Transverse colon (tissue), 4 donors: Measurements from ENCODE around the gene ASZ1. TPM values are rescaled to one million over a fixed set of nuclear protein-coding genes. Genes with fewer than 3 reads are reported as not detected.

ENCODE experiments used
- DNase-seq: peaks from one replicate; pipeline ENCODE4 v3.0.0-alpha.2; 2019
- H3K27ac ChIP-seq, 4 donors: fragments of 200-600 bp; sonication (generic); 2 replicates each; pipeline ENCODE4 v1.5.1; 2016 to 2018; ENCODE audit warnings: inconsistent platforms in 4 of 4
- H3K27me3 ChIP-seq: fragments of 200-600 bp; sonication (generic); 2 replicates; pipeline ENCODE4 v1.5.1; 2017; ENCODE audit warnings: inconsistent platforms
- H3K36me3 ChIP-seq, 4 donors: fragments of 200-600 bp; sonication (generic); 2 replicates each; pipeline ENCODE4 v1.5.1; 2017 to 2019; ENCODE audit warnings: inconsistent platforms in 4 of 4
- H3K4me1 ChIP-seq, 4 donors: fragments of 200-600 bp; sonication (generic); 2 replicates each; pipeline ENCODE4 v1.5.1; 2017 to 2020; ENCODE audit warnings: inconsistent platforms in 4 of 4
- H3K4me3 ChIP-seq, 4 donors: fragments of 200-600 bp; sonication (generic); 1 replicate in 1 of 4; 2 replicates in 3 of 4; pipeline versions ENCODE4 v1.5.1 to v1.6.1; 2017 to 2019; ENCODE audit warnings: inconsistent platforms in 4 of 4
- H3K9me3 ChIP-seq, 2 donors: fragments of 200-600 bp; sonication (generic); 2 replicates each; pipeline ENCODE4 v1.5.1; 2017 to 2019; ENCODE audit warnings: inconsistent platforms in 2 of 2
- CTCF ChIP-seq, 5 experiments: fragments of 200-600 bp in 3 of 5; fragments of 450-650 bp in 2 of 5; sonication (generic) in 3 of 5; IDR thresholded peaks; 1 replicate in 2 of 5; 2 replicates in 3 of 5; pipeline ENCODE4 v1.5.1; 2016 to 2017; ENCODE audit warnings: antibody characterized with exemption in 5 of 5, inconsistent platforms in 3 of 5, mild to moderate bottlenecking in 2 of 5, moderate library complexity in 1 of 5
- EP300 ChIP-seq: sonication (generic); formaldehyde crosslinking; IDR thresholded peaks from one replicate; pipeline ENCODE4 v1.6.1; 2017; ENCODE audit warnings: antibody characterized with exemption, low read depth
- POLR2A ChIP-seq: fragments of 450-650 bp; IDR thresholded peaks from one replicate; pipeline ENCODE4 v1.6.1; 2016; ENCODE audit warnings: antibody characterized with exemption, mild to moderate bottlenecking, moderate library complexity
- POLR2AphosphoS5 ChIP-seq, 3 donors: sonication (generic); formaldehyde crosslinking; IDR thresholded peaks; one replicate each; pipeline ENCODE4 v1.6.1; 2016; ENCODE audit warnings: antibody characterized with exemption in 3 of 3
- WGBS, 2 donors: methylation state at CpG; one replicate each; pipeline ENCODE4 v1.1.5; 2018; ENCODE audit warnings: low coverage in 1 of 2; 5-methylcytosine and 5-hydroxymethylcytosine counted together
- in situ Hi-C, 4 donors: fragments of 200-750 bp; cut with MboI; loops; one replicate each; pipeline versions ENCODE4 v1.15.0 to v1.15.1; 2017; ENCODE audit warnings: low sequenced_read_pairs in 3 of 4, low pct_ligation_motif_present in 1 of 4, low pct_unique_long_range_greater_than_20kb in 1 of 4
- intact Hi-C: fragments of 100-400 bp; cut with DNase I; formaldehyde crosslinking; loops from one replicate; pipeline ENCODE4 v1.15.1; 2023; ENCODE audit warnings: low total_unique reads
- total RNA-seq, 4 donors: library from RNA; depleted of rRNA; stranded (reverse); fragments of >200 nt; gene quantifications; one replicate each; pipeline ENCODE4 v1.1.0, GENCODE V29; 2016

ASZ1 gene
- total RNA-seq, 4 donors from 2014 or later: not detected

- no peak for DNase-seq
- in situ Hi-C loops: no loop called here
- no peaks in the 10 kb centered on the region for H3K9me3 ChIP-seq
- TF ChIP-seq EP300 (no peak), POLR2A (no peak), CTCF (IDR thresholded peaks at IDR 0.05) (no peak), POLR2AphosphoS5 (IDR thresholded peaks at IDR 0.05) (no peak)
- H3K4me1 ChIP-seq: peaks cover 0 to 22% (median 15%) of the 10 kb centered on the region in 4 donors
- intact Hi-C loops: no loop called here
- no peaks in the 10 kb centered on the region for H3K36me3 ChIP-seq
- H3K27ac ChIP-seq: no peak within 1 kb of the TSS
- peaks cover 60% of the 10 kb centered on the region for H3K27me3 ChIP-seq
- peak within 1 kb of the TSS in 2 of 4 donors; percentile 22 to 38 for H3K4me3 ChIP-seq
- 8% methylated on average over 41 of the region's 60 CpGs; no CpG with 5 or more reads in 1 of the 2 donors for WGBS, 2 donors
Observed at GRCh38 chr7:117322741-117323304, 104.5 kb downstream of the ASZ1 start, which contains the start of gene WNT2. Gene WNT2 (minus strand): TSS chr7:117323058. CDS start chr7:117322989, 69 bp downstream.

GRCh38 chr7:117320523-117320922 lies 106.8 kb downstream of the ASZ1 start:
- H3K27ac ChIP-seq: no peak overlapping the region
- in situ Hi-C loops: no loop called here
- 73 to 89% methylated on average over 2 to 10 of the region's 10 CpGs for WGBS, 2 donors
- TF ChIP-seq POLR2A (no peak), CTCF (IDR thresholded peaks at IDR 0.05) (no peak), EP300 (no peak), POLR2AphosphoS5 (IDR thresholded peaks at IDR 0.05) (no peak)
- intact Hi-C loops: no loop called here
- H3K4me3 ChIP-seq: no peak overlapping the region
- H3K27me3 ChIP-seq: peaks cover 57% of the 10 kb centered on the region
- H3K36me3 ChIP-seq: no peaks in the 10 kb centered on the region
- no peak for DNase-seq
- H3K4me1 ChIP-seq: peaks cover 0 to 22% (median 15%) of the 10 kb centered on the region in 4 donors
- H3K9me3 ChIP-seq: no peaks in the 10 kb centered on the region

- Histone ChIP-seq H3K9me3 (no peaks in the 10 kb centered on the region), H3K4me1 (peaks cover 0 to 16% (median 13%) of the 10 kb centered on the region in 4 donors), H3K27ac (no peak overlapping the region), H3K4me3 (no peak overlapping the region), H3K36me3 (no peaks in the 10 kb centered on the region), H3K27me3 (peaks cover 44% of the 10 kb centered on the region)
- intact Hi-C loops (no loop called here), in situ Hi-C loops (no loop called here)
- 88 to 91% methylated on average over 3 of the region's 3 CpGs for WGBS, 2 donors
- no peak for DNase-seq
- TF ChIP-seq POLR2A (no peak), EP300 (no peak), CTCF (IDR thresholded peaks at IDR 0.05) (no peak)
Observed at GRCh38 chr7:117319181-117319580, 108.1 kb downstream of the ASZ1 start.

- H3K27ac ChIP-seq: no peak overlapping the region
- peaks cover 7% of the 10 kb centered on the region for H3K27me3 ChIP-seq
- TF ChIP-seq EP300: no peak
- no peak for TF ChIP-seq POLR2AphosphoS5 (IDR thresholded peaks at IDR 0.05)
- TF ChIP-seq POLR2A: no peak
- TF ChIP-seq CTCF (IDR thresholded peaks at IDR 0.05): no peak
- no peaks in the 10 kb centered on the region for H3K4me1 ChIP-seq
- in situ Hi-C loops: no loop called here
- H3K36me3 ChIP-seq: no peaks in the 10 kb centered on the region
- no peaks in the 10 kb centered on the region for H3K9me3 ChIP-seq
- no peak overlapping the region for H3K4me3 ChIP-seq
- intact Hi-C loops: no loop called here
- DNase-seq: no peak
Observed at GRCh38 chr7:117313582-117313981, 113.7 kb downstream of the ASZ1 start.

Other genes with a start within 250 kb of the ASZ1 start
- gene WNT2, start 104.4 kb downstream of the ASZ1 start, total RNA-seq: not detected
- 100 to 1,000 TPM in 2 of 4 donors, 10 to 100 TPM in 2; 43.0 to 176 (median 76.6) TPM for gene CFTR, start 52.5 kb upstream of the ASZ1 start, total RNA-seq